SK-N-MC (cell line): ENCODE measurements around the gene HSDL1.

Source experiments
- EZH2 ChIP-seq: fragments of 200-600 bp; sonication (generic); IDR thresholded peaks from one replicate; pipeline ENCODE4 v1.6.1; 2017; ENCODE audit warnings: antibody characterized with exemption
- FOXP2 ChIP-seq: optimal IDR thresholded peaks from 2 replicates; pipeline ENCODE3; 2011; ENCODE audit warnings: mild to moderate bottlenecking, moderate library complexity; ENCODE audit not compliant: insufficient read depth; ENCODE audit errors: extremely low read length, control extremely low read depth
- POLR2AphosphoS5 ChIP-seq: IDR thresholded peaks from 2 replicates; pipeline ENCODE4 v1.6.1; 2012; ENCODE audit warnings: mild to moderate bottlenecking, low read depth, low read length, borderline replicate concordance

GRCh38 chr16:84091460-84091859 is 53.5 kb downstream of the HSDL1 start:
- TF ChIP-seq POLR2AphosphoS5 (no peak), EZH2 (no peak), FOXP2 (no peak)
